Nephron (organoid): Measurements from ENCODE around the gene LIPG.
A peak's percentile ranks its signal among the peaks of the same experiment; 100 is the strongest.

Experiments used
- H3K27ac Mint-ChIP-seq, 3 experiments: 2 replicates each; pipeline ENCODE4 v1.8.0; 2020; ENCODE audit warnings: mixed read lengths in 3 of 3, mild to moderate bottlenecking in 2 of 3, moderate library complexity in 1 of 3
- H3K27me3 Mint-ChIP-seq: 2 replicates; pipeline ENCODE4 v1.8.0; 2021; ENCODE audit warnings: low read depth, mild to moderate bottlenecking, moderate library complexity, mixed read lengths
- H3K36me3 Mint-ChIP-seq: 2 replicates; pipeline ENCODE4 v1.8.0; 2020; ENCODE audit warnings: low read depth, mixed read lengths
- H3K4me1 Mint-ChIP-seq: 2 replicates; pipeline ENCODE4 v1.8.0; 2020; ENCODE audit warnings: mixed read lengths
- H3K4me3 Mint-ChIP-seq, 3 experiments: 2 replicates each; pipeline ENCODE4 v1.8.0; 2020; ENCODE audit warnings: mild to moderate bottlenecking in 3 of 3, mixed read lengths in 3 of 3, moderate library complexity in 2 of 3
- H3K9me3 Mint-ChIP-seq: 2 replicates; pipeline ENCODE4 v1.8.0; 2020; ENCODE audit warnings: mixed read lengths
- CTCF ChIP-seq, 3 experiments: fragments of 200-600 bp; sonication (generic); IDR thresholded peaks; one replicate each; pipeline ENCODE4 v1.5.0; 2021; ENCODE audit warnings: antibody characterized with exemption in 3 of 3; ENCODE audit not compliant: unreplicated experiment in 3 of 3

LIPG gene

GRCh38 chr18:49640741-49641140 lies 78.9 kb downstream of the LIPG start:
- TF ChIP-seq CTCF (IDR thresholded peaks at IDR 0.05; ENCODE audit: unreplicated experiment in 3 of 3): no peak
- Mint-ChIP-seq H3K27me3 (peaks cover 5% of the 10 kb centered on the region), H3K4me3 (no peak overlapping the region), H3K9me3 (no peaks in the 10 kb centered on the region), H3K36me3 (no peaks in the 10 kb centered on the region), H3K27ac (no peak overlapping the region), H3K4me1 (peaks cover 2% of the 10 kb centered on the region)

GRCh38 chr18:49645196-49645595 lies 83.3 kb downstream of the LIPG start:
- Mint-ChIP-seq H3K27me3 (no peaks in the 10 kb centered on the region), H3K9me3 (no peaks in the 10 kb centered on the region), H3K36me3 (no peaks in the 10 kb centered on the region), H3K27ac (no peak overlapping the region), H3K4me1 (peaks cover 32% of the 10 kb centered on the region), H3K4me3 (no peak overlapping the region)
- no peak for TF ChIP-seq CTCF (IDR thresholded peaks at IDR 0.05; ENCODE audit: unreplicated experiment in 3 of 3)

- H3K4me3 Mint-ChIP-seq: no peak overlapping the region
- peak overlapping the region in 2 of 3 experiments; percentile 16 to 32 for H3K27ac Mint-ChIP-seq
Measured at GRCh38 chr18:49645841-49646351, 84.0 kb downstream of the LIPG start.

GRCh38 chr18:49646873-49647272 lies 85.0 kb downstream of the LIPG start:
- Mint-ChIP-seq H3K27me3 (no peaks in the 10 kb centered on the region), H3K9me3 (no peaks in the 10 kb centered on the region), H3K27ac (peak overlapping the region; percentile 5 to 31 (median 16))

More at GRCh38 chr18:49645841-49646351, 84.0 kb downstream of the LIPG start:
- no peaks in the 10 kb centered on the region for H3K9me3 Mint-ChIP-seq
- no peaks in the 10 kb centered on the region for H3K27me3 Mint-ChIP-seq
- H3K4me1 Mint-ChIP-seq: peaks cover 32% of the 10 kb centered on the region
- TF ChIP-seq CTCF (IDR thresholded peaks at IDR 0.05; ENCODE audit: unreplicated experiment in 3 of 3): no peak
- no peaks in the 10 kb centered on the region for H3K36me3 Mint-ChIP-seq

GRCh38 chr18:49647496-49648168 lies 85.8 kb downstream of the LIPG start:
- no peak overlapping the region for H3K4me3 Mint-ChIP-seq
- no peaks in the 10 kb centered on the region for H3K36me3 Mint-ChIP-seq
- no peak for TF ChIP-seq CTCF (IDR thresholded peaks at IDR 0.05; ENCODE audit: unreplicated experiment in 3 of 3)
- no peaks in the 10 kb centered on the region for H3K27me3 Mint-ChIP-seq
- H3K4me1 Mint-ChIP-seq: peaks cover 33% of the 10 kb centered on the region
- H3K27ac Mint-ChIP-seq: peak overlapping the region; percentile 16 to 52 (median 31)
- no peaks in the 10 kb centered on the region for H3K9me3 Mint-ChIP-seq

More at GRCh38 chr18:49646873-49647272, 85.0 kb downstream of the LIPG start:
- Mint-ChIP-seq H3K4me1 (peaks cover 32% of the 10 kb centered on the region), H3K36me3 (no peaks in the 10 kb centered on the region), H3K4me3 (no peak overlapping the region)
- no peak for TF ChIP-seq CTCF (IDR thresholded peaks at IDR 0.05; ENCODE audit: unreplicated experiment in 3 of 3)

- peak overlapping the region in 2 of 3 experiments; percentile 16 to 52 for H3K27ac Mint-ChIP-seq
- H3K9me3 Mint-ChIP-seq: no peaks in the 10 kb centered on the region
- peaks cover 40% of the 10 kb centered on the region for H3K4me1 Mint-ChIP-seq
- no peaks in the 10 kb centered on the region for H3K36me3 Mint-ChIP-seq
- H3K27me3 Mint-ChIP-seq: no peaks in the 10 kb centered on the region
- no peak overlapping the region for H3K4me3 Mint-ChIP-seq
- TF ChIP-seq CTCF (IDR thresholded peaks at IDR 0.05; ENCODE audit: unreplicated experiment in 3 of 3): no peak
Measured at GRCh38 chr18:49648326-49648725, 86.5 kb downstream of the LIPG start.
